H1 (cell line): ENCODE data around the gene LHFPL3. TPM values are rescaled to one million over a fixed set of nuclear protein-coding genes. Genes with fewer than 3 reads are reported as not detected.

Experiments
- ATF2 ChIP-seq: IDR thresholded peaks from 2 replicates; pipeline ENCODE4 v1.6.1; 2012; ENCODE audit warnings: low read length, inconsistent platforms
- CHD2 ChIP-seq: IDR thresholded peaks from 2 replicates; pipeline ENCODE4 v1.6.1; 2012; ENCODE audit warnings: low read length, improper control_type of control experiment
- KDM1A ChIP-seq: fragments of 200-600, 300-600 bp; sonication (generic); IDR thresholded peaks from 2 replicates; pipeline ENCODE4 v1.7.1; 2016; ENCODE audit warnings: mild to moderate bottlenecking, low read length, borderline replicate concordance
- TAF1 ChIP-seq: IDR thresholded peaks from 2 replicates; pipeline ENCODE4 v1.6.1; 2011; ENCODE audit warnings: mild to moderate bottlenecking, low read depth, low read length
- TCF12 ChIP-seq: IDR thresholded peaks from 2 replicates; pipeline ENCODE4 v1.6.1; 2011; ENCODE audit warnings: low read depth, mild to moderate bottlenecking, low read length
- YY1 ChIP-seq: IDR thresholded peaks from 2 replicates; pipeline ENCODE4 v1.6.1; 2011; ENCODE audit warnings: low read depth, mild to moderate bottlenecking, low read length
- polyA plus RNA-seq, 7 experiments: library from polyadenylated mRNA; depleted of rRNA in 3 of 7; stranded (reverse) in 5 of 7; unstranded in 2 of 7; fragments of >200 nt in 5 of 7; fragments of 200-250 nt in 2 of 7; gene quantifications; 1 replicate in 5 of 7; 2 replicates in 1 of 7; 4 replicates in 1 of 7; pipeline versions ENCODE4 v1.2.1 to v1.2.3, GENCODE V29; 2011 to 2013; ENCODE audit warnings: missing spikeins in 2 of 7, mixed read lengths in 2 of 7
- total RNA-seq: library from RNA; stranded (reverse); fragmentation: NEBNext Ultra II Directional; extraction: Animal tissue kit (Norgen Biotek cat#: 25700); gene quantifications from 2 replicates; pipeline ENCODE4 v1.2.1, GENCODE V29; 2021
- TF ChIP-seq, protein P1 (sequence below), 3 experiments: IDR thresholded peaks; 1 replicate in 2 of 3; 2 replicates in 1 of 3; pipeline versions ENCODE4 v1.5.1 to v1.6.1; 2011; ENCODE audit warnings: low read length in 3 of 3, mild to moderate bottlenecking in 3 of 3, inconsistent platforms in 2 of 3, low read depth in 1 of 3, moderate library complexity in 1 of 3; ENCODE audit not compliant: insufficient read depth in 1 of 3; ENCODE audit errors: control extremely low read depth in 1 of 3

The LHFPL3 gene
- total and polyA plus RNA-seq, 2 of the 8 experiments (the other 6 are each of a cell fraction or from before 2014, with no cell fraction given), result 0.24 to 0.50 TPM

DNA sequence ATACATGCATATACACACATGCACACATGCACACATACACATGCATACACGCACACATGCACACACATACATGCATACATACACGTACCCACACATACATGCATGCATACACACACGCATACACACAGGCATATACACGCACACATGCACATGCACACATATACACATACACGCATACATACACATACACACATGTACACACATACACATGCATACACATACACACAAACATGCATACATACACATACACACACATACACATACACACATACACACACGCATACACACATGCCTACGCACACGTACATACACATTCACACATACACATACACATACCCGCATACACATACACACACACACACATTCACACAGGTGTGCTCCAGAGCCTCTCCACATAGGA is 604.6 kb downstream of the LHFPL3 start (continued):
- TF ChIP-seq, protein P1, sequence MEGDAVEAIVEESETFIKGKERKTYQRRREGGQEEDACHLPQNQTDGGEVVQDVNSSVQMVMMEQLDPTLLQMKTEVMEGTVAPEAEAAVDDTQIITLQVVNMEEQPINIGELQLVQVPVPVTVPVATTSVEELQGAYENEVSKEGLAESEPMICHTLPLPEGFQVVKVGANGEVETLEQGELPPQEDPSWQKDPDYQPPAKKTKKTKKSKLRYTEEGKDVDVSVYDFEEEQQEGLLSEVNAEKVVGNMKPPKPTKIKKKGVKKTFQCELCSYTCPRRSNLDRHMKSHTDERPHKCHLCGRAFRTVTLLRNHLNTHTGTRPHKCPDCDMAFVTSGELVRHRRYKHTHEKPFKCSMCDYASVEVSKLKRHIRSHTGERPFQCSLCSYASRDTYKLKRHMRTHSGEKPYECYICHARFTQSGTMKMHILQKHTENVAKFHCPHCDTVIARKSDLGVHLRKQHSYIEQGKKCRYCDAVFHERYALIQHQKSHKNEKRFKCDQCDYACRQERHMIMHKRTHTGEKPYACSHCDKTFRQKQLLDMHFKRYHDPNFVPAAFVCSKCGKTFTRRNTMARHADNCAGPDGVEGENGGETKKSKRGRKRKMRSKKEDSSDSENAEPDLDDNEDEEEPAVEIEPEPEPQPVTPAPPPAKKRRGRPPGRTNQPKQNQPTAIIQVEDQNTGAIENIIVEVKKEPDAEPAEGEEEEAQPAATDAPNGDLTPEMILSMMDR (IDR thresholded peaks at IDR 0.05; ENCODE audit: control extremely low read depth in 1 of 3, insufficient read depth in 1 of 3, low read depth in 1 of 3, low read length in 3 of 3), result no peak
- TF ChIP-seq ATF2, result no peak
- no peak for TF ChIP-seq YY1
- no peak for TF ChIP-seq TAF1
- TF ChIP-seq CHD2, result no peak
- TF ChIP-seq KDM1A, result no peak
- TF ChIP-seq TCF12, result no peak
